Measurements from ENCODE around the gene PRKAG3.

DNA sequence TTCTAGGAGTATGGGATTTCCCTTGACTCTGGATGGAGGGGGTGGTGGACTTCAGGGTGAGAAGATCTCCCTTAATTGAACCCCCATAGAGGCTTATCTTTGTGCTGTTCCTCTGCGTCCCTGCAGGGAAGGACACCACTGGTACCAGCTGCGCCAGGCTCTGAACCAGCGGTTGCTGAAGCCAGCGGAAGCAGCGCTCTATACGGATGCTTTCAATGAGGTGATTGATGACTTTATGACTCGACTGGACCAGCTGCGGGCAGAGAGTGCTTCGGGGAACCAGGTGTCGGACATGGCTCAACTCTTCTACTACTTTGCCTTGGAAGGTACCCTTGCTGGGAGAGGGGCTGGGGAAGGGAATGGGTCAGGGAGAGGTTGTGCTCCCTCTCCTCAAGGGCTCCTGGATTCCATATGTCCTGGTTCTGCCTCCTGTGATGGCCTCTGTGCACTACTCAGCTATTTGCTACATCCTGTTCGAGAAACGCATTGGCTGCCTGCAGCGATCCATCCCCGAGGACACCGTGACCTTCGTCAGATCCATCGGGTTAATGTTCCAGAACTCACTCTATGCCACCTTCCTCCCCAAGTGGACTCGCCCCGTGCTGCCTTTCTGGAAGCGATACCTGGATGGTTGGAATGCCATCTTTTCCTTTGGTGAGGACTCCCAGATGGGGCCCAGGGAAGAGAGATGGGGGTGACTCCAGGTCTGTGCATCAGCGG, 19.3 kb downstream of the PRKAG3 start:
- TF ChIP-seq FOS (IDR thresholded peaks at IDR 0.05; ENCODE audit: borderline replicate concordance, insufficient read depth, low read length) (no peak), POLR2AphosphoS5 (IDR thresholded peaks at IDR 0.05; ENCODE audit: insufficient read depth, low read depth, low read length) (no peak)
- TF ChIP-seq, protein P1, sequence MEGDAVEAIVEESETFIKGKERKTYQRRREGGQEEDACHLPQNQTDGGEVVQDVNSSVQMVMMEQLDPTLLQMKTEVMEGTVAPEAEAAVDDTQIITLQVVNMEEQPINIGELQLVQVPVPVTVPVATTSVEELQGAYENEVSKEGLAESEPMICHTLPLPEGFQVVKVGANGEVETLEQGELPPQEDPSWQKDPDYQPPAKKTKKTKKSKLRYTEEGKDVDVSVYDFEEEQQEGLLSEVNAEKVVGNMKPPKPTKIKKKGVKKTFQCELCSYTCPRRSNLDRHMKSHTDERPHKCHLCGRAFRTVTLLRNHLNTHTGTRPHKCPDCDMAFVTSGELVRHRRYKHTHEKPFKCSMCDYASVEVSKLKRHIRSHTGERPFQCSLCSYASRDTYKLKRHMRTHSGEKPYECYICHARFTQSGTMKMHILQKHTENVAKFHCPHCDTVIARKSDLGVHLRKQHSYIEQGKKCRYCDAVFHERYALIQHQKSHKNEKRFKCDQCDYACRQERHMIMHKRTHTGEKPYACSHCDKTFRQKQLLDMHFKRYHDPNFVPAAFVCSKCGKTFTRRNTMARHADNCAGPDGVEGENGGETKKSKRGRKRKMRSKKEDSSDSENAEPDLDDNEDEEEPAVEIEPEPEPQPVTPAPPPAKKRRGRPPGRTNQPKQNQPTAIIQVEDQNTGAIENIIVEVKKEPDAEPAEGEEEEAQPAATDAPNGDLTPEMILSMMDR (IDR thresholded peaks at IDR 0.05; ENCODE audit: extremely low read depth in 1 of 2, insufficient read depth in 1 of 2, low read depth in 1 of 2, low read length in 2 of 2) = no peak

Measured in endothelial cell of umbilical vein (primary cell).